Osteoblast (primary cell): ENCODE data around the gene PITPNM1. TPM values are rescaled to one million over a fixed set of nuclear protein-coding genes. Genes with fewer than 3 reads are reported as not detected.

ENCODE experiments used
- DNase-seq: peaks from one replicate; pipeline ENCODE4 v3.0.0; 2011; ENCODE audit warnings: low spot score, mixed read lengths; ENCODE audit not compliant: insufficient read length; ENCODE audit errors: missing footprints
- H2AFZ ChIP-seq: 2 replicates; pipeline ENCODE4 v1.6.0; 2011; ENCODE audit warnings: mild to moderate bottlenecking, low read length
- H3K27ac ChIP-seq: 2 replicates; pipeline ENCODE4 v1.5.1; 2011; ENCODE audit warnings: mild to moderate bottlenecking, low read depth, low read length, moderate library complexity
- H3K27me3 ChIP-seq: 2 replicates; pipeline ENCODE4 v1.6.0; 2012; ENCODE audit warnings: mild to moderate bottlenecking, control low read depth, inconsistent platforms, low read length, moderate library complexity; ENCODE audit not compliant: insufficient read depth
- H3K36me3 ChIP-seq: 2 replicates; pipeline ENCODE4 v1.5.1; 2011; ENCODE audit warnings: mild to moderate bottlenecking, low read length, control low read depth, moderate library complexity; ENCODE audit not compliant: insufficient read depth
- H3K4me1 ChIP-seq: 2 replicates; pipeline ENCODE4 v1.5.1; 2011; ENCODE audit warnings: mild to moderate bottlenecking, low read length, control low read depth, moderate library complexity; ENCODE audit not compliant: insufficient read depth
- H3K4me2 ChIP-seq: 2 replicates; pipeline ENCODE4 v1.6.0; 2011; ENCODE audit warnings: mild to moderate bottlenecking, low read length; ENCODE audit not compliant: insufficient read depth
- H3K4me3 ChIP-seq: fragments of 200-600 bp; sonication (generic); 3 replicates; pipeline ENCODE4 v1.5.1; 2012; ENCODE audit warnings: mild to moderate bottlenecking, low read length, inconsistent platforms; ENCODE audit not compliant: insufficient read depth
- H3K79me2 ChIP-seq: 2 replicates; pipeline ENCODE4 v1.6.0; 2012; ENCODE audit warnings: mild to moderate bottlenecking, low read length, control low read depth, inconsistent platforms; ENCODE audit not compliant: insufficient read depth
- H3K9me3 ChIP-seq: 2 replicates; pipeline ENCODE4 v1.5.1; 2011; ENCODE audit warnings: low read depth, low read length, control low read depth
- H4K20me1 ChIP-seq: 2 replicates; pipeline ENCODE4 v1.6.0; 2012; ENCODE audit warnings: mild to moderate bottlenecking, low read length, control low read depth; ENCODE audit not compliant: insufficient read depth
- total RNA-seq: library from RNA; depleted of rRNA; stranded (reverse); fragments of >200 nt; gene quantifications from 2 replicates; pipeline ENCODE4 v1.2.3, GENCODE V29; 2012
- TF ChIP-seq, protein P1 (sequence below): IDR thresholded peaks from 2 replicates; pipeline ENCODE4 v1.5.1; 2011; ENCODE audit warnings: mild to moderate bottlenecking, low read depth, low read length, moderate library complexity; ENCODE audit errors: extremely low read depth

The PITPNM1 gene
- total RNA-seq, 1 donor: 14.1 TPM

DNA sequence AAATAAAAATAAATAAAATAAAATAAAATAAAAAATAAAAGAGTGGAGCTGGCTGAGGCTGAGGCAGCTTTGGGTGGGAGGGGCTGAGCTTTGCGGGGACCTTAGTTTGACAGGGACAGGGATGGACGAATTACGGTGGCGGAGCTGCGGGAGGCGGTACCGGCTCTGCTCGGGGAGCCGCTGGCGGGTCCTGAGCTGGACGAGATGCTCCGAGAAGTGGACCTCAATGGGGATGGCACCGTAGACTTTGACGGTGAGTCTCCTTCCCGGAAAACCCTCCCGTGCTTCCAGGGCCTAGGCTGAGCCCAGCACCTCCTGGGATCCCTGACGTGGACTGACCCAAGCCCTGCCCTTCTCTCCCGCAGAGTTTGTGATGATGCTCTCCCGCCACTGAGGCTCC lies 46.9 kb downstream of the PITPNM1 start:
- H3K79me2 ChIP-seq: no peaks in the 10 kb centered on the region
- H3K9me3 ChIP-seq: no peaks in the 10 kb centered on the region
- DNase-seq: peak; percentile 41
- H3K27me3 ChIP-seq: peaks cover 3% of the 10 kb centered on the region
- H3K27ac ChIP-seq: no peak overlapping the region
- H4K20me1 ChIP-seq: no peaks in the 10 kb centered on the region
- H3K4me1 ChIP-seq: no peaks in the 10 kb centered on the region
- no peak overlapping the region for H3K4me3 ChIP-seq
- no peaks in the 10 kb centered on the region for H3K36me3 ChIP-seq
- no peak overlapping the region for H2AFZ ChIP-seq
- H3K4me2 ChIP-seq: no peak overlapping the region
- TF ChIP-seq, protein P1, sequence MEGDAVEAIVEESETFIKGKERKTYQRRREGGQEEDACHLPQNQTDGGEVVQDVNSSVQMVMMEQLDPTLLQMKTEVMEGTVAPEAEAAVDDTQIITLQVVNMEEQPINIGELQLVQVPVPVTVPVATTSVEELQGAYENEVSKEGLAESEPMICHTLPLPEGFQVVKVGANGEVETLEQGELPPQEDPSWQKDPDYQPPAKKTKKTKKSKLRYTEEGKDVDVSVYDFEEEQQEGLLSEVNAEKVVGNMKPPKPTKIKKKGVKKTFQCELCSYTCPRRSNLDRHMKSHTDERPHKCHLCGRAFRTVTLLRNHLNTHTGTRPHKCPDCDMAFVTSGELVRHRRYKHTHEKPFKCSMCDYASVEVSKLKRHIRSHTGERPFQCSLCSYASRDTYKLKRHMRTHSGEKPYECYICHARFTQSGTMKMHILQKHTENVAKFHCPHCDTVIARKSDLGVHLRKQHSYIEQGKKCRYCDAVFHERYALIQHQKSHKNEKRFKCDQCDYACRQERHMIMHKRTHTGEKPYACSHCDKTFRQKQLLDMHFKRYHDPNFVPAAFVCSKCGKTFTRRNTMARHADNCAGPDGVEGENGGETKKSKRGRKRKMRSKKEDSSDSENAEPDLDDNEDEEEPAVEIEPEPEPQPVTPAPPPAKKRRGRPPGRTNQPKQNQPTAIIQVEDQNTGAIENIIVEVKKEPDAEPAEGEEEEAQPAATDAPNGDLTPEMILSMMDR: no peak

DNA sequence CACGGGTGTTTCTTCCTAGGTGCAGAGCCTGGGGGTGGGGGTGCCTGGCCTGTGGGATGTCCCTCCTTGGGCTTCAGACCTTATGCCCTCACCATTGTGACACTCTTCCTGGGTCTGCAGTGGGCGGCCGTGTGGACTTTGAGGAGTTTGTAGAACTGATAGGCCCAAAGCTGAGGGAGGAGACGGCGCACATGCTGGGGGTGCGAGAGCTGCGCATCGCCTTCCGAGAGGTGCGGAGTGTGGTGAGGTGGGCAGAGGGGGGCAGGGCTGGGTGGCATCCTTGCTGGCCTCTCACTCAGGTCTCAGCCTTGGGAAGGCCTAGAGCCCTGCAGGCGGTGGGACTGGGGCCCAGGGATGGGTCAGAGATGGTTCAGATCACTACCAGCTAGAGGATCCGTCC lies 47.7 kb downstream of the PITPNM1 start:
- Histone ChIP-seq H4K20me1 (no peaks in the 10 kb centered on the region), H3K27ac (no peak overlapping the region), H3K4me3 (no peak overlapping the region), H3K4me2 (no peak overlapping the region), H3K9me3 (no peaks in the 10 kb centered on the region), H3K4me1 (no peaks in the 10 kb centered on the region), H3K79me2 (no peaks in the 10 kb centered on the region), H3K36me3 (no peaks in the 10 kb centered on the region), H3K27me3 (peaks cover 3% of the 10 kb centered on the region), H2AFZ (no peak overlapping the region)
- TF ChIP-seq, protein P1: no peak
- DNase-seq: peak; percentile 59

DNA sequence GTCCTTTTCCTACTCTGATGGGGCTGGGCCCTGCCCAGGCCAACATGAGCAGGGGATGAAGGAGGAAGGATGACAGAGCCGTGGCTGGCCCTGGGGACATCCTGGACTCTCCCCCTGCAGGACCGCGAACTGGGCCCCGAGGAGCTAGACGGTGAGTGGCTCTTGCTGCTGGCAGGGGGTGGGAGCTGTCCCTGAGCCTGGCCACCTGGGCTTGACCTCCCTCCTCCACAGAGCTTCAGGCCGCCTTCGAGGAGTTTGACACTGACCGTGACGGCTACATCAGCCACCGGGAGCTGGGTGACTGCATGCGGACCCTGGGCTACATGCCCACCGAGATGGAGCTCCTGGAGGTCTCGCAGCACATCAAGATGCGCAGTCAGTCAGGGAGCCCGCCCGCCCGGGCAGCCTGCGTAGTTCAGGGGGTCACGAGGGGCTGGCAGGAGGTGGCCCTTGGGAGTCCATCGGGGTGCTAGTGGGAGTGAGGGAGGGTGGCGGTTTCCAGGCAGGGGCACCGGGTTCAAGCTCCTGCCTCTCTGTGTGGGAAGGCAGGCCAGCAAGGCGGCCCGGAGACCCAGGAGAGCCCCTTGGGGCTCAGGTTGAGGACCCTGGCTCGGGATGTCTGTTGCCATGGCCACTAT lies 49.0 kb downstream of the PITPNM1 start:
- H3K4me3 ChIP-seq: no peak overlapping the region
- TF ChIP-seq, protein P1: no peak
- no peak overlapping the region for H3K27ac ChIP-seq
- H3K79me2 ChIP-seq: no peaks in the 10 kb centered on the region
- no peaks in the 10 kb centered on the region for H3K4me1 ChIP-seq
- no peak overlapping the region for H3K4me2 ChIP-seq
- H3K27me3 ChIP-seq: peaks cover 2% of the 10 kb centered on the region
- no peaks in the 10 kb centered on the region for H3K9me3 ChIP-seq
- H2AFZ ChIP-seq: no peak overlapping the region
- no peaks in the 10 kb centered on the region for H3K36me3 ChIP-seq
- H4K20me1 ChIP-seq: no peaks in the 10 kb centered on the region
- peak; percentile 69 for DNase-seq

DNA sequence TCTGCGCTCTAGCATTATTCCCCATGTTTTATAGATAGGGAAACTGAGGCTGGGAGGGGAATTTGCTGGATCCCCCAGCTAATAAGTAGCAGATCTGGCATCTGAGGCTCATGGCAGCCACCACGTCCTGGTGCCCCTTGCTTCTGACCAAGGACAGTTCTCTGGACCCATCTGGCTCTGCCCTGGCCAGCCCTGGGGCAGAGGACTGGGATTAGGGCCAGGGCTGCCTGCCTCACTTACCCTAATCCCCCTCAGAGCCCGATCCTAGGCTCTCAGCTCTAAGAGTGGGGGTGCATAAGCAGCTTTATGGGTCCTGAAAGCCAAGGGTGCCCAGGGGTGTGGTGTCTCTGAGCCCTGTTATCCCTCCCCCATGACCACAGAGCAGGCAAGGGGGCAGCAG lies 50.1 kb downstream of the PITPNM1 start, which contains the start of gene CABP4:
CABP4 (plus strand) TSS at position 301 of the 400 bp plus-strand sequence; CDS start at position 371, 70 bp downstream.
- peak; percentile 67 for DNase-seq
- Histone ChIP-seq H3K36me3 (no peaks in the 10 kb centered on the region), H3K4me1 (no peaks in the 10 kb centered on the region), H3K4me2 (no peak within 1 kb of the TSS), H3K79me2 (no peaks in the 10 kb centered on the region), H4K20me1 (no peaks in the 10 kb centered on the region), H3K27me3 (no peaks in the 10 kb centered on the region), H2AFZ (no peak within 1 kb of the TSS), H3K4me3 (no peak within 1 kb of the TSS), H3K9me3 (no peaks in the 10 kb centered on the region), H3K27ac (no peak within 1 kb of the TSS)
- TF ChIP-seq, protein P1: no peak
